ENCODE data around the gene ABLIM3. TPM values are rescaled to one million over a fixed set of nuclear protein-coding genes. Genes with fewer than 3 reads are reported as not detected.

The ABLIM3 gene
- total and polyA plus RNA-seq, 2 of the 8 experiments (the other 6 are each of a cell fraction or from before 2014, with no cell fraction given): 0.36 to 0.56 TPM

DNA sequence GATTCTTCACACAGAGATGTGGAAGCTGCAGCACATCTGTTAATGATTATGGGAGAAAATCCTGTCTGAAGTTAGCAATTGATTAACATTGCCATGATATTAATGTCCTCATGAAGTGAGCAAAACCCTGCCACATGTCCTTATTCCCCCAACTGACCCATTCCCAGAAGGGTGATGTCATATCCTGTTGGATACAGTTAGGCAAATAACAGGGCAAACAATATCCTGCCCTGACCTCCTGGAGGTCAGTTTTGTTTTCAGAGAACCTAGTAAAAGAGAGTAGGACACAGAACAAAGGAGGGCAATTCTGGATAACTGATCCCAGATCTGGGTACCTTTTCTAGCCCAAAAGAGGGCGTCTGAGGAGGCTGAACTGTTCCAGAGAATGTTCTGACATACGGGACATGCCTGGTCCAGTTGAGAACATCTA, 11.0 kb downstream of the ABLIM3 start:
- FAIRE-seq (no peak), DNase-seq (ENCODE audit: low read depth in 1 of 2, low spot score in 2 of 2) (no peak)
- Histone ChIP-seq H3K79me1 (ENCODE audit: low read depth, low read length) (no peaks in the 10 kb centered on the region), H2BK5ac (ENCODE audit: low read depth, low read length) (no peak overlapping the region), H3K27ac (ENCODE audit: low read depth, low read length) (no peak overlapping the region), H3K4ac (replicated peaks; ENCODE audit: insufficient read length, low read depth, low read length) (no peak overlapping the region), H4K91ac (replicated peaks; ENCODE audit: insufficient read length, low read length) (no peak overlapping the region), H3K14ac (ENCODE audit: insufficient read length) (no peak overlapping the region), H2BK20ac (ENCODE audit: low read length) (no peak overlapping the region), H3K9ac (replicated peaks in 1 of 4; ENCODE audit: extremely low read depth in 1 of 4, low read depth in 3 of 4, low read length in 3 of 4) (no peak overlapping the region), H3K23ac (ENCODE audit: insufficient read length) (no peak overlapping the region), H3K79me2 (ENCODE audit: control insufficient read depth in 1 of 2, insufficient read depth in 2 of 2, low read length in 2 of 2) (no peaks in the 10 kb centered on the region), H3K36me3 (ENCODE audit: control insufficient read depth in 2 of 4, insufficient read depth in 4 of 4, low read length in 3 of 4) (no peaks in the 10 kb centered on the region), H3K4me1 (replicated peaks in 1 of 4; ENCODE audit: control insufficient read depth in 3 of 4, insufficient read depth in 4 of 4, low read length in 3 of 4) (no peaks in the 10 kb centered on the region), H2AK5ac (ENCODE audit: low read depth, low read length) (no peak overlapping the region), H2BK12ac (ENCODE audit: low read depth, low read length) (no peak overlapping the region), H3K4me3 (ENCODE audit: extremely low read depth in 1 of 4, insufficient read depth in 2 of 4, low read depth in 3 of 4, low read length in 4 of 4) (no peak overlapping the region), H3K27me3 (replicated peaks in 1 of 4; ENCODE audit: control insufficient read depth in 3 of 4, extremely low read depth in 1 of 4, insufficient read depth in 3 of 4, low read length in 3 of 4) (no peaks in the 10 kb centered on the region; a peak in 1 of 7 replicates), H3K4me2 (ENCODE audit: insufficient read depth in 1 of 2, low read depth in 2 of 2, low read length in 2 of 2) (no peak overlapping the region), H2BK15ac (ENCODE audit: low read length) (no peak overlapping the region), H2BK120ac (replicated peaks; ENCODE audit: low read depth, low read length) (no peak overlapping the region), H3K9me3 (ENCODE audit: insufficient read depth in 2 of 2, low read depth in 1 of 2, low read length in 1 of 2) (no peaks in the 10 kb centered on the region), H4K5ac (ENCODE audit: insufficient read length, low read depth, low read length) (no peak overlapping the region), H3K56ac (replicated peaks; ENCODE audit: insufficient read length, low read depth, low read length) (no peak overlapping the region), H3K18ac (ENCODE audit: extremely low read depth, low read length) (no peak overlapping the region), H4K8ac (ENCODE audit: extremely low read depth, insufficient read depth, low read length) (no peak overlapping the region), H3K23me2 (ENCODE audit: low read depth, low read length) (no peaks in the 10 kb centered on the region; the same call in 1 of the 2 replicates), H4K20me1 (replicated peaks in 1 of 2; ENCODE audit: control insufficient read depth in 1 of 2, insufficient read depth in 2 of 2, low read length in 2 of 2) (peaks cover 0 to 2% of the 10 kb centered on the region in 2 experiments), H2AFZ (ENCODE audit: low read length) (peak overlapping the region; percentile 75; the same call in 1 of the 2 replicates)
- TF ChIP-seq SIX5 (IDR thresholded peaks at IDR 0.05; ENCODE audit: low read depth, low read length): no peak
- 61% methylated on average over 2 of the region's 2 CpGs; no CpG with 5 or more reads in 1 of the 2 experiments for WGBS, 2 experiments (ENCODE audit: extremely low coverage in 1 of 2, insufficient coverage in 1 of 2, insufficient read length in 1 of 2, insufficient replicate concordance in 2 of 2, low coverage in 1 of 2, low lambda C conversion rate in 2 of 2, missing lambda C conversion rate in 1 of 2)
- ChIA-PET CTCF (ENCODE audit: partially characterized antibody) (interaction anchor here (0.7 to 4.2 kb wide), 16 partner anchors 9 to 219 kb away, joined by 3 to 30 read pairs (median 4); partner anchors contain the start of gene ABLIM3), POLR2A (ENCODE audit: partially characterized antibody) (no interaction called here)
